Measurements from ENCODE around the gene ITGA3.

DNA sequence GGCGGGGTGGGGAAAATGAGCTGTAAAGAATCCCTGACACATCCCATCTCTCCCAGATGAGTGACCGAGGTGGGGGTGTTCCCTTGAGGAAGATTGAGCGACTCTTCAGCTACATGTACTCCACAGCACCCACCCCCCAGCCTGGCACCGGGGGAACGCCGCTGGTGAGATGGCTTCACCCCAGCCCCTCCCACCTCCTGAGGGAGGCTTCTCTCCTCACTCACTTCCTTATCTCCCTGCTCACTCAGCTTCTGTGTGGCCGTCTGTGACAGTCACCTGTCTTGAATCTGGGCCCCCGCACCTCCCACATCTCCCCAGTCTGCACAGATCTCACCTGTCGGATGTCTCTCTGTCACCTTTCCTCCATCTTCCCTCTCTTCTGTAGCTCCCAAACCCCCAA lies 52.6 kb downstream of the ITGA3 start:
- TF ChIP-seq, protein P1, sequence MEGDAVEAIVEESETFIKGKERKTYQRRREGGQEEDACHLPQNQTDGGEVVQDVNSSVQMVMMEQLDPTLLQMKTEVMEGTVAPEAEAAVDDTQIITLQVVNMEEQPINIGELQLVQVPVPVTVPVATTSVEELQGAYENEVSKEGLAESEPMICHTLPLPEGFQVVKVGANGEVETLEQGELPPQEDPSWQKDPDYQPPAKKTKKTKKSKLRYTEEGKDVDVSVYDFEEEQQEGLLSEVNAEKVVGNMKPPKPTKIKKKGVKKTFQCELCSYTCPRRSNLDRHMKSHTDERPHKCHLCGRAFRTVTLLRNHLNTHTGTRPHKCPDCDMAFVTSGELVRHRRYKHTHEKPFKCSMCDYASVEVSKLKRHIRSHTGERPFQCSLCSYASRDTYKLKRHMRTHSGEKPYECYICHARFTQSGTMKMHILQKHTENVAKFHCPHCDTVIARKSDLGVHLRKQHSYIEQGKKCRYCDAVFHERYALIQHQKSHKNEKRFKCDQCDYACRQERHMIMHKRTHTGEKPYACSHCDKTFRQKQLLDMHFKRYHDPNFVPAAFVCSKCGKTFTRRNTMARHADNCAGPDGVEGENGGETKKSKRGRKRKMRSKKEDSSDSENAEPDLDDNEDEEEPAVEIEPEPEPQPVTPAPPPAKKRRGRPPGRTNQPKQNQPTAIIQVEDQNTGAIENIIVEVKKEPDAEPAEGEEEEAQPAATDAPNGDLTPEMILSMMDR (IDR thresholded peaks at IDR 0.05; ENCODE audit: insufficient read depth, low read length, poor library complexity, severe bottlenecking): no peak
- TF ChIP-seq EZH2phosphoT487 (conservative IDR thresholded peaks at IDR 0.05; ENCODE audit: low read length): no peak

All from SU-DHL-6 (cell line).